ENCODE measurements around the gene ADGRG6.

DNA sequence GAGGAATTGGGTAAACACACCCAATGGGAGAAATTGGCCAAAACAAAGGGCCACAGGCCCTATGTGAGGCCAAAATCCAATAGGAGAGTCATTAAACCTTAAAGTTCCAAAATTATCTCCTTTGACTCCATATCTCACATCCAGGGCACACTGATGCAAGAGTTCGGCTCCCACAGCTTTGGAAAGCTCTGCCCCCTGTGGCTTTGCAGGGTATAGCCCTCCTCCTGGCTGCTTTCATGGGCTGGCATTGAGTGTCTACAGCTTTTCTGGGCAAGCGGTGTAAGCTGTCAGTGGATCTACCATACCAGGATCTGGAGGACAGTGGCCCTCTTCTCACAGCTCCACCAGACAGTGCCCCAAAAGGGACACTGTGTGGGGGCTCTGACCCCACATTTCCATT is 160.5 kb downstream of the ADGRG6 start:
- TF ChIP-seq POLR2AphosphoS5 (IDR thresholded peaks at IDR 0.05) (no peak), POLR2A (IDR thresholded peaks at IDR 0.05) (no peak)
- TF ChIP-seq, protein P1, sequence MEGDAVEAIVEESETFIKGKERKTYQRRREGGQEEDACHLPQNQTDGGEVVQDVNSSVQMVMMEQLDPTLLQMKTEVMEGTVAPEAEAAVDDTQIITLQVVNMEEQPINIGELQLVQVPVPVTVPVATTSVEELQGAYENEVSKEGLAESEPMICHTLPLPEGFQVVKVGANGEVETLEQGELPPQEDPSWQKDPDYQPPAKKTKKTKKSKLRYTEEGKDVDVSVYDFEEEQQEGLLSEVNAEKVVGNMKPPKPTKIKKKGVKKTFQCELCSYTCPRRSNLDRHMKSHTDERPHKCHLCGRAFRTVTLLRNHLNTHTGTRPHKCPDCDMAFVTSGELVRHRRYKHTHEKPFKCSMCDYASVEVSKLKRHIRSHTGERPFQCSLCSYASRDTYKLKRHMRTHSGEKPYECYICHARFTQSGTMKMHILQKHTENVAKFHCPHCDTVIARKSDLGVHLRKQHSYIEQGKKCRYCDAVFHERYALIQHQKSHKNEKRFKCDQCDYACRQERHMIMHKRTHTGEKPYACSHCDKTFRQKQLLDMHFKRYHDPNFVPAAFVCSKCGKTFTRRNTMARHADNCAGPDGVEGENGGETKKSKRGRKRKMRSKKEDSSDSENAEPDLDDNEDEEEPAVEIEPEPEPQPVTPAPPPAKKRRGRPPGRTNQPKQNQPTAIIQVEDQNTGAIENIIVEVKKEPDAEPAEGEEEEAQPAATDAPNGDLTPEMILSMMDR (IDR thresholded peaks at IDR 0.05) = no peak
